WTC11 (cell line): ENCODE measurements around the gene LGALS4. TPM values are rescaled to one million over a fixed set of nuclear protein-coding genes. Genes with fewer than 3 reads are reported as not detected.
A peak's percentile ranks its signal among the peaks of the same experiment; 100 is the strongest.
"Not testable (repeated sequence)": the region's sequence is repeated elsewhere in the genome, so short reads cannot be mapped to it uniquely, and the experiment has no call there.

Source experiments
- ATAC-seq: fragments of 200-7000 bp; cut with Tn5 transposase; 2 replicates; pipeline ENCODE4 v1.10.0; 2021; ENCODE audit warnings: mild to moderate bottlenecking, moderate library complexity
- CTCF ChIA-PET: fragments of 300-600 bp; sonication (Branson Sonifier 250); formaldehyde crosslinking; loops from one replicate; lab custom pipeline; 2021; ENCODE audit warnings: antibody characterized with exemption; lab: Charles Lee
- POLR2A ChIA-PET: fragments of 350-600 bp; sonication (Branson Sonifier 250); formaldehyde crosslinking; loops from one replicate; lab custom pipeline; 2021; ENCODE audit warnings: antibody characterized with exemption; lab: Charles Lee
- DNase-seq: peaks from one replicate; pipeline ENCODE4 v3.0.0; 2021; ENCODE audit warnings: low spot score
- H3K27ac Mint-ChIP-seq: 2 replicates; pipeline ENCODE4 v1.8.0; 2021; ENCODE audit warnings: mixed read lengths
- H3K27me3 Mint-ChIP-seq: 2 replicates; pipeline ENCODE4 v1.8.0; 2021; ENCODE audit warnings: low read depth, mild to moderate bottlenecking, moderate library complexity, mixed read lengths
- H3K36me3 Mint-ChIP-seq: 2 replicates; pipeline ENCODE4 v1.8.0; 2021; ENCODE audit warnings: mixed read lengths
- H3K4me1 Mint-ChIP-seq: 2 replicates; pipeline ENCODE4 v1.8.0; 2022; ENCODE audit warnings: mixed read lengths
- H3K4me3 Mint-ChIP-seq: 2 replicates; pipeline ENCODE4 v1.8.0; 2021; ENCODE audit warnings: mild to moderate bottlenecking, moderate library complexity, mixed read lengths
- H3K9me3 Mint-ChIP-seq: 2 replicates; pipeline ENCODE4 v1.8.0; 2021; ENCODE audit warnings: mixed read lengths
- ATF1 ChIP-seq: sonication (generic); formaldehyde crosslinking; IDR thresholded peaks from 2 replicates; pipeline ENCODE4 v1.8.1; 2023; ENCODE audit warnings: mild to moderate bottlenecking, moderate library complexity, missing genetic modification reagents
- ATF6 ChIP-seq: sonication (generic); formaldehyde crosslinking; IDR thresholded peaks from 2 replicates; pipeline ENCODE4 v1.8.1; 2023; ENCODE audit warnings: mild to moderate bottlenecking, missing genetic modification reagents
- ERG ChIP-seq: fragments of 250-450 bp; sonication (Bioruptor Pico); IDR thresholded peaks from 2 replicates; pipeline ENCODE4 v1.8.0; 2021; ENCODE audit warnings: mild to moderate bottlenecking
- HMGA2 ChIP-seq: fragments of 250-450 bp; sonication (Bioruptor Pico); IDR thresholded peaks from 2 replicates; pipeline ENCODE4 v1.4.0; 2021; ENCODE audit warnings: mild to moderate bottlenecking, moderate library complexity
- NFYB ChIP-seq: sonication (generic); formaldehyde crosslinking; conservative IDR thresholded peaks from 2 replicates; pipeline ENCODE4 v1.8.0; 2022; ENCODE audit warnings: low read depth, missing genetic modification reagents
- ZBTB43 ChIP-seq: sonication (generic); formaldehyde crosslinking; IDR thresholded peaks from 2 replicates; pipeline ENCODE4 v1.8.1; 2023; ENCODE audit warnings: mild to moderate bottlenecking, missing genetic modification reagents
- ZNF425 ChIP-seq: fragments of 250-450 bp; sonication (Bioruptor Pico); conservative IDR thresholded peaks from 2 replicates; pipeline ENCODE4 v1.9.0; 2021; ENCODE audit warnings: mild to moderate bottlenecking
- total RNA-seq: library from RNA; stranded (reverse); gene quantifications from 3 replicates; pipeline ENCODE4 v1.2.3, GENCODE V29; 2021

LGALS4 gene
- total RNA-seq, 1 experiment from 2014 or later = 1.5 TPM

- Mint-ChIP-seq H3K4me1 (peaks cover 6% of the 10 kb centered on the region), H3K36me3 (peaks cover 44% of the 10 kb centered on the region), H3K27me3 (peaks cover 7% of the 10 kb centered on the region; the same call in 1 of the 2 replicates), H3K4me3 (no peak overlapping the region), H3K27ac (no peak overlapping the region), H3K9me3 (peaks cover 12% of the 10 kb centered on the region)
- no peak for TF ChIP-seq ZBTB43
- ChIA-PET POLR2A (no interaction called here), CTCF (no interaction called here)
- no peak for DNase-seq
- ATAC-seq = no peak
Measured at GRCh38 chr19:38817081-38817480, 4.3 kb upstream of the LGALS4 start.

GRCh38 chr19:38816131-38816750 is 3.5 kb upstream of the LGALS4 start:
- Mint-ChIP-seq H3K9me3 (peaks cover 8% of the 10 kb centered on the region), H3K27ac (no peak overlapping the region), H3K36me3 (peaks cover 39% of the 10 kb centered on the region), H3K27me3 (peaks cover 4% of the 10 kb centered on the region; the same call in 1 of the 2 replicates), H3K4me1 (peaks cover 6% of the 10 kb centered on the region), H3K4me3 (no peak overlapping the region)
- ChIA-PET POLR2A (no interaction called here), CTCF (no interaction called here)
- no peak for TF ChIP-seq ZNF425
- DNase-seq (no peak), ATAC-seq (no peak)

- ATAC-seq = peak; percentile 82
- Mint-ChIP-seq H3K27me3 (no peaks in the 10 kb centered on the region), H3K27ac (no peak overlapping the region), H3K9me3 (no peaks in the 10 kb centered on the region), H3K36me3 (peaks cover 30% of the 10 kb centered on the region), H3K4me3 (no peak overlapping the region), H3K4me1 (peaks cover 6% of the 10 kb centered on the region)
- no peak for DNase-seq
- ChIA-PET CTCF (interaction anchor here (1.2 kb wide), 1 partner anchor 23 kb away, joined by 4 read pairs; no protein-coding TSS in a partner anchor), POLR2A (no interaction called here)
- TF ChIP-seq ATF1 (CRISPR knock-in tag) (no peak), NFYB (CRISPR knock-in tag) (peak; percentile 63; the same call in 1 of the 2 replicates), HMGA2 (CRISPR knock-in tag) (no peak), ERG (CRISPR knock-in tag) (no peak), ATF6 (CRISPR knock-in tag) (no peak)
Measured at GRCh38 chr19:38815059-38816001, 2.6 kb upstream of the LGALS4 start.

- not testable (repeated sequence) for H3K4me1 Mint-ChIP-seq, H3K27me3 Mint-ChIP-seq, ATAC-seq, DNase-seq, H3K9me3 Mint-ChIP-seq, H3K27ac Mint-ChIP-seq, H3K4me3 Mint-ChIP-seq
- POLR2A ChIA-PET = interaction anchor here (0.6 kb wide), 1 partner anchor 104 kb away, joined by 7 read pairs; no protein-coding TSS in a partner anchor
- CTCF ChIA-PET = interaction anchor here (1.2 to 1.5 kb wide), 2 partner anchors 21 to 44 kb away, joined by 4 to 5 read pairs; no protein-coding TSS in a partner anchor
- peaks cover 23% of the 10 kb centered on the region for H3K36me3 Mint-ChIP-seq
Measured at GRCh38 chr19:38813932-38814331, 1.2 kb upstream of the LGALS4 start.
